Glomerular visceral epithelial cell (primary cell): ENCODE results near the gene CHST2.

Experiments used
- DNase-seq: peaks from one replicate; pipeline ENCODE4 v3.0.0-alpha.2; 2016; ENCODE audit errors: extremely low spot score

CHST2 gene

GRCh38 chr3:143099210-143099609 is 20.4 kb upstream of the CHST2 start:
- DNase-seq: no peak

DNA sequence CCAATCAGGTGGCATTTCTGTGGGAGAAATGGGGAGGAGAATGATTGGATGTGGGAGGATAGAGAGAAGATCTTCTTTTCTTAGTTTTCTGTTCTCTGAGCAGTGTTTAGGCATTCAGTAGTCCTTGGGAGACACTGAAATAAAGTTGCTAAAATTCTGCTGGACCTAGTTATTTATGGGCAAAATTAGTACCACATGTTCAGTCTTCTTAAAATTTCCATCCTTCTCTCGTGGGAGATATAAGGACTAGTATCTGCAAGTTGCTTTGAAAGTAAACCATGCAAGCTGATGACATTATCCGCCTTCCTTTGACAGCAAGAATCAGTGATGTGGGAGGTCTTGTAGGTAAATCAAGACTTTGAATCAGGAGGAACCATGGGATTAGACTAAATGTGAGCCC is 19.9 kb upstream of the CHST2 start:
- DNase-seq: no peak

DNA sequence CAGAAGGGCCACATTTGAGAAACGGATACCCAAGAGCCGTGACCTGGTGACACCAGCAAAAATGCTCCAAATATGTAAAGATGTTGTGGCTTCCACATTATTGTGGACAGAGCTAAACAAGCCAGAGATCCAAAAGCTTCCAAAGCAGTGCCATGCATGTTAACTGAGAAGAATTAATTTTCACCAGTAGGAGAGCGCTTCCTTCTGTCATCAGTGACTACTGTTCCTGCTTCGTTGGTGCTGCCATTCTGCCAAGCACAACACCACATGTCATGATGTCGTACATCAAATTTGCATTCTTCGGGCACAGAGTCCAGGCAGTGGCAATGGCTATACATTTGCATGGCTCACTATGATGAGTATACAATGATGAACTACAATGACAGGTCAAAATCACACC is 19.1 kb upstream of the CHST2 start:
- DNase-seq: no peak

- DNase-seq: no peak
Observed at GRCh38 chr3:143101792-143102381, 17.7 kb upstream of the CHST2 start.

DNA sequence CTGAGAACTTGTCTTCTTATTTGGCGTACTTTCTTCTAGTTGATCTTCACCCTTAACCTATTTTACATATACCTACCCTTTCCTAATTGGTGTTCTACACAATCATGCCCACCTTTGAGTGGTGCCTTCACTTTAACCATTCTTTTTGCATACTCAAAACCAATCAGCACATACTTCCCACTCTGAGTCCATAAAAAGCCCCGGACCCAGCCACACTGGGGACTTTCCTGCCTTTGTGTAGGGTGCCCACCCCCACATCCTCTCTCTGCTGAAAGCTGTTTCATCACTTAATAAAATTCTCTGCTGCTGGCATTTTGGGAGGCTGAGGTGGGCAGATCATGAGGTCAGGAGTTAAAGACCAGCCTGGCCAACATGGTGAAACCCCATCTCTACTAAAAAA is 15.9 kb upstream of the CHST2 start:
- no peak for DNase-seq

DNA sequence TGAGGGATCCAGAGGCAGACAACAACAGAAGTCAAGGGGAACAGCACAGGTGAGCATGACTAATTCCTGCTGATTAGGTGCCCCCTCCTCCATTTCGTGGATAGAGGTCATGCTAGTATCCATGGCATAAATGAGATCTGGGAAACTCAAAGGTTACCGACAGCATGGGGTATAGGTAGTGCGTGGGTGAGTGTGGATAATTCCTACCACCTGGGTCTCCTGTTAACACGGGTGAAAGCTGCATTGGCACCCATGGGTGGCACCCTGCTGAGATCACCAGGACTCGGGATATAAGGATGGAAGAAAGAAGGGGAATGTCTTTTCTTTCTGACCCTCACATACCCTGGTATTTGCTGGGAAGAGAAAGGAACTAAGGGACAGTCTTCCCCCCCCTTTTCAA is 14.4 kb upstream of the CHST2 start:
- no peak for DNase-seq

DNA sequence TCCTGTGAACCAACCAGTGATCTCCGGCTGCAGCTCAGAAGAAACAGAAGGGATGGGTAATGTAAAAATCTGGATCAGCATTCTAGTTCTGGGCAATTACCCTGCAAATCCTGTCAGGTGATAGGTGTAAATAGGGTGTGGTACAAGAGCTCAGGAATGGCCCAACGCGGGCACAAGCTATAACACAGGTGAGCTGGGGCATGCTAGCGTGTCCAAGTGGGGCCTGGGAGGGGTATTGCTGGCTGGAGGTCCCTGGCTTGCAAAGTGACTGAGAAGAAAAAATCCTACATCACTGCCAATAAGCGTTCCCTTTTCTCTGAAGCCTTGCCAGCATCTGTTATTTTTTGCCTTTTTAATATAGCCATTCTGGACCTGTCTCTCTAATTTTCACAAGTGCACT is 9.7 kb upstream of the CHST2 start:
- DNase-seq: no peak

DNA sequence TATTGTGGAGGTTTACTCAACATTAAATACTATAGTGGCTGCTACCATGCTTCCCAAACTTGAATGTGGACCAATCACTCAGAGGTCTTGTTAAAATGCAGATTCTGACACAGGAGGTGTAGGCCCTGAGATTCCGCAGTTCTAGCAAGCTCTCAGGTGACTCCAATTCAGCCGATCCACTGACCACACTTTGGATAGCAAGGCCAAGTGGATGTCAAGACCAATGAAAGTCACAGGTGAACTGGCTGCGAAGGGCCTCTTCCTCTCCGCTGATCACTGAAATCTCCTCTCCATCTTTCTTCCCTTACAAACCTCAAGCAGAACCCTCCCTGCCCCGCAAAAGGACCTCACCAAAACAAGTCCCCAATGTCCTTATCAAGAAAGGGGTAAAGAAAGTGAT is 9.2 kb upstream of the CHST2 start:
- DNase-seq: no peak

DNA sequence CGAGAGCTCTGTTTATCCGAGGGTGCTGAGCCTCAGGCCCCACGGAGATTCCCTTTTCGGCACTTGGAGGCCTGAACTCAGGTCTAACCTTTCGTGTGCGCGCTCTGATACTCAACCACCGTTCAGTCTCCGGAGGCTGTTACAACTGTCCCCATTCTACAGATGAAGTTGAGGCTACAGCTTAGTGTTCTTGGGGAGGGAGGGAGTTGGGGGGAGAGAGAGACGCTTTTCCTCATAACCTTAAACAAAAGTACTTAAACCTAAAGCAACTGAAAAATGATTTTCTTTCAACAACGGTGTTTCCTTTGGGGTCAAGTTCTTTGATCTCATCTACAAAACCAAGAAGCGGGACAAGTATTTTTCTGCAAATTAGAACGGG is 952 bp upstream of the CHST2 start:
- DNase-seq: no peak

- peak; percentile 17 for DNase-seq
Observed at GRCh38 chr3:143119974-143120715, 574 bp downstream of the CHST2 start.

DNA sequence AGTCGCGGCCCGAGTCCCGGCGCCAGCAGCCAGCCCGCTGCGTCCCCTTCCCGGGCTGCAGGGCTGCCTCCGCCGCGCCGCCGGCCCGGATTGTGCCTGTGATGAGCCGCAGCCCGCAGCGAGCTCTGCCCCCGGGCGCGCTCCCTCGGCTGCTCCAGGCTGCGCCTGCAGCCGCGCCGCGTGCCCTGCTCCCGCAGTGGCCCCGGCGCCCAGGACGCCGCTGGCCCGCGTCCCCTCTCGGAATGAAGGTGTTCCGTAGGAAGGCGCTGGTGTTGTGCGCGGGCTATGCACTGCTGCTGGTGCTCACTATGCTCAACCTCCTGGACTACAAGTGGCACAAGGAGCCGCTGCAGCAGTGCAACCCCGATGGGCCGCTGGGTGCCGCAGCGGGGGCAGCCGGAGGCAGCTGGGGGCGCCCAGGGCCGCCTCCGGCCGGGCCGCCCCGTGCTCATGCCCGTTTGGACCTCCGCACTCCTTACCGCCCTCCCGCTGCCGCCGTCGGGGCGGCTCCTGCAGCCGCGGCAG is 1.2 kb downstream of the CHST2 start:
- DNase-seq: peak; percentile 45

GRCh38 chr3:143121241-143122088 is 1.9 kb downstream of the CHST2 start:
- DNase-seq: peak; percentile 51

- DNase-seq: no peak
Observed at GRCh38 chr3:143122089-143122430, 2.5 kb downstream of the CHST2 start.

DNA sequence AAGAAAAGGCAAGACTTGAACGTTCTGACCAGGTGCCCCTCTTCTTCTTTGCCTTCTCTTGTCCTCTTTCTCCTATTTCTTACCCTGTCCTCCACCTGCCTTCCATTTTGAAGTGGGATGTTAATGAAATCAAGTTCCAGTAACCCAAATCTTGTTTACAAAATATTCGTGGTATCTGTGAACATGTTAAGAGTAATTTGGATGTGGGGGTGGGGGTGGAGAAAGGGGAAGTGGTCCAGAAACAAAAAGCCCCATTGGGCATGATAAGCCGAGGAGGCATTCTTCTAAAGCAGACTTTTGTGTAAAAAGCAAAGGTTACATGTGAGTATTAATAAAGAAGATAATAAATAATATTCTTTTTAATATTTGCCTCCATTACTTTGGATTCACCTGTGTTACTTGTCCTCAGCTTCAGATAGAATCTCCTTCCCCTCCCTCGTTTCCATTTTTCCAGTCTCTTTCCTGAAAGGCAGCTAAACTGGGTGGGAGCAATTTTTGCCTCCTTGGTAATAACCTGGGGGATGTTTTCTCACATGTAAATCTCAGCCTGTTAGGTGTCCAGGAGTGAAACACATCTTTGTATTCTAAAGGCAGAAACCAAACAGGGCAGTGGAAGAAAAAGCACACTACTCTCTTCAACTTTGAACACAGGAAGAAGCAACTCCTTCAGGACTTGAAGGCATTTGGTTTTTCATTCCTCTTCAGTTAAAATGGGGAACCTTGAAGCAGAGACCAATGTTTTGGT is 3.2 kb downstream of the CHST2 start:
- no peak for DNase-seq

DNA sequence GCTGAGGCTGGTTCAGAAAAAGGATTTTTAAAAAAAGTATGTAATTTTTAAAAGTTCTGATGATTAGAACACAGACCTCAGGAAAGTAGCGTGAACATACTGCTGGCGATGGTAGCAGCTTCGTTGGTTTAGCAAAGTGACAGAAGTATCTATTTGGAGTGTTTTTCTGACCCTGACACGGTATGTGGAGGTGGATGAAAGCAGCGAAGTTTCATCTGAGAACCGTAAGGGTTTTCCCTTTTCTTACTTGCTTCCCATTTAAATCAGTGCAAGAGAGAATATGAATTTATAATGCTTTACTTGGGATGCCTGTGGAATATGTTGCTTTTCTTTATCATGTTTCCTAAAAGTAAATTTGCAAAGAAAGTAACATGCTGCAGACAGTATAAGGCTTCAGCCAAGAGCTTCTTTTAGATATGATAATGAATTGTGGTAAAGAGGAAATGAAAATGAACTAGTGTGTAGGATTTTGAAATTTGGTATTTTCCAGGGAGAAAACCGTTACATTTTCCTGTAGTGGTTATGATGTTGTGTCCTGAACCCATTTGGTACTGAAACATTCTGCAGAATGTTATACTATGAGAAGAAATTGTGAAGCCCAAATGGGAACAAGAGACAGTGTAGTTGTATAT is 3.9 kb downstream of the CHST2 start:
- no peak for DNase-seq

DNA sequence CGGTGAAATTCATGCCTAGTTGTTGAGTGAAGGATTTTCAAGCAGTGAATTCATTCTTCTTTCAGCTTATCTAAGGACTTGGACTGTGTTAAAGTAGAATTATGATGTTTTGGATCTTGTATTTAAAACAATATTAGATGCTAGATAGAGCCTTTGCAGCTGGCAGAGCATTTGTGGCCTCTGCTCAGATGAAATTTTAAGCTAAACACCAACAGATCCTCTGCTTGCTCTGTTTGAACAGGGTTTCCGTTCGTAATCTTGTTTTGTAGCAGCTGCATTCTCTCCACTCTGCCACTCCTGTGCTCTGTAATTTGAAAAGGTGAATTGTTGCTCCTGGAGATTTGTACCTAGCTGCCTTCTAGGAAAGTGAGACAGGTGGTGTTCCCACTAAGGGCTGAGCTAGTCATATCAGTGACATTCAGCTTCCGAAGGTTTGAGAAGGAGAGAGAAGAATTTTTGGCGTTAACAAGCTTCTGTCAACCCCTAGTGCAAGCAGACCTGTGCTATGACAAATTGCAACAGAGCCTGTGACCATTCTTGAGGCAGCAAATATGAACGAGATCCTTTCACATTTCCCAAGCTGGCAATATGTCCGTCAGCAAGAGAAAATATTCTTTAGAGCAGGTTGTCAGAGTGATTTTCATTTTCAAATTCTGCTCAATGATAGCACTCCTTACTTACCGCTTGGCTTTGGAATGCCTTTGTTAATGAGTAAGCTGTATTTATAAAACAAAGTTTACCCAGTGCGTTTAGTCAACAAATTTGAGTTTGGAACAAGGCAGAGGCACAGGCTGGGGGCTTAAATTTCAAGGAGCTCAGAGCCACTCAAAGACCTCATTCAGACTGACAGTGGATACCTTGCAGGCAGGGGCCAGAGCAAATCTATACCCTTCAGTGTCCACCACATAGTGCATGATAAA is 5.3 kb downstream of the CHST2 start:
- DNase-seq: no peak

DNA sequence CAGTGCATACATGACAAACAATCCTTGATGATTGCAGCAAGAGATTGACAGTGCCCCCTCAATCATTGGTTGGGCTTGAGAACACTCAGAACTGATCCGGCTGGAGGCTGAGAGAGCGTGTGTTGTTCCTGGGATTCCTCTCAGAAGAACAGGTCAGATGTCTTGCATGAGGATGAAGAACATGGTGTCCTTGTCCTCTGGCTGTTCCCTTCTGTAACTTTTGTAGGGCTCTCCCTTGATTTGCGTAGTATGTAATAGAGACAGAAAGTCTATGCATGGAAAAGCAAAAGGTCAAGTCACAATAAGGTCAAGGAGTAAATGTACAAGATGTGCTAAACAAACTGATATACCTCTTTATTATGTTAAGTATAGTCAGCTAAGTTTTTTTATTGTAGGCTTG is 8.2 kb downstream of the CHST2 start:
- DNase-seq: no peak

DNA sequence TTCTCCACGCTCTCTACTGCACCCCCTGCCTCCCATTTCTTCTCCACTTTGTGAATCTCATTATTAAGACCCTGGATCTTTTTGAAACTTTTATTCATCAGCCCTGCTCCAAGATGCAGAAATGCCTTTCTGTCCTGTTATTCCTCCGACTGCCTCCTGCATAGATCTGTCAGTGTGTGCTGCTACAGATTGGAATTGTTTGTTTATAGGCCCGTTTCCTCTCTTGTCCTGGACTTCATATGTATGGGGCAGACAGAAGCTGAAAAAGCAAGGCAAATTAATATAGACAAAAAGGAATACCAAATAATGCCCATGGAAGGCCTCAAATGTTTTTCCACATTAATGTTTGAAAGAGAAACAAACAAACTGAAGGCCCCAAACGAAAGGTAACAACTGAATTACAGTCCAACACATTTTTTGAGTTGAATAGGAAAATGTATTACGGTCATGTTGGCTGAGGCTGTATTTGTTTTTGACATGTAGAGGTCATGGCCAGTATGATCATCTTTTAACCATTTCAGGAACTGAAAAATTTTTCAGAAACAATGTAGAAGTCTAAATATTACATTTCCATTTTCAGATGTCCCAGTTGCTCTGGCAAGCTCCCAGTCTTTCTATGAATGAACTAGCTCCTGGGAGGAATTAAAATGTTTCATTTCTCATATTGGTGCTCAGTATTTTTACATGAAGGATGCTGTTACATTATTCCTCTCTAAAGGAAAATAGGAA is 8.8 kb downstream of the CHST2 start:
- DNase-seq: no peak

GRCh38 chr3:143132246-143132980 is 12.8 kb downstream of the CHST2 start:
- no peak for DNase-seq
